ENCODE data around the gene PIGU. TPM values are rescaled to one million over a fixed set of nuclear protein-coding genes. Genes with fewer than 3 reads are reported as not detected.

The PIGU gene
- total and polyA plus RNA-seq, 2 of the 13 experiments (the other 11 are each of a cell fraction or from before 2014, with no cell fraction given), result 45.5 to 231 TPM

GRCh38 chr20:34647737-34648136, 29.2 kb downstream of the PIGU start:
- peak; percentile 60 for DNase-seq (ENCODE audit: low spot score)
- ChIA-PET CTCF (ENCODE audit: low intra/inter-chr PET ratio, low total read pairs) (no interaction called here), POLR2A (interaction anchor here (0.7 to 1.4 kb wide), 2 partner anchors 26 to 60 kb away, joined by 3 read pairs; no protein-coding TSS in a partner anchor)
- peak; percentile 97 for ATAC-seq
- Histone ChIP-seq H3K27ac (ENCODE audit: extremely low read length, insufficient read depth, low read length) (peak overlapping the region; percentile 25), H3K79me2 (ENCODE audit: insufficient read depth, low read length) (no peaks in the 10 kb centered on the region), H3K36me3 (replicated peaks in 1 of 2; ENCODE audit: control insufficient read depth in 1 of 2, insufficient read depth in 2 of 2, low read length in 2 of 2) (peaks cover 12 to 34% of the 10 kb centered on the region in 2 experiments), H3K4me3 (replicated peaks in 1 of 3; ENCODE audit: insufficient read depth in 1 of 3, low read depth in 2 of 3, low read length in 3 of 3) (no peak overlapping the region), H3K9ac (ENCODE audit: insufficient read depth, low read depth, low read length) (no peak overlapping the region), H3K4me2 (ENCODE audit: low read depth, low read length) (no peak overlapping the region), H3K4me1 (ENCODE audit: insufficient read depth, low read length) (peaks cover 12% of the 10 kb centered on the region), H2AFZ (ENCODE audit: low read length) (no peak overlapping the region), H3K9me3 (ENCODE audit: low read length) (no peaks in the 10 kb centered on the region), H4K20me1 (ENCODE audit: insufficient read depth, low read length) (no peaks in the 10 kb centered on the region), H3K27me3 (ENCODE audit: control insufficient read depth in 1 of 2, insufficient read depth in 2 of 2, low read length in 2 of 2) (no peaks in the 10 kb centered on the region)
- BruUV-seq (replicated peaks), result no TSS peak
- no peak for FAIRE-seq
- 85% methylated on average over 1 of the region's 1 CpG for WGBS (ENCODE audit: low lambda C conversion rate)
- intact Hi-C loops (cut with micrococcal nuclease; ENCODE audit: unreplicated experiment), result no loop called here
- in situ Hi-C loops (cut with HindIII; ENCODE audit: extremely low pct_ligation_motif_present, low pct_unique_long_range_greater_than_20kb), result no loop called here
- TF ChIP-seq ZNF878 (CRISPR knock-in tag; IDR thresholded peaks at IDR 0.05) (no peak), TCF7L2 (IDR thresholded peaks at IDR 0.05; ENCODE audit: low read depth, low read length) (no peak), KDM5B (CRISPR knock-in tag; IDR thresholded peaks at IDR 0.05; ENCODE audit: borderline replicate concordance) (no peak), SPEN (CRISPR knock-in tag; IDR thresholded peaks at IDR 0.05; ENCODE audit: low read depth) (no peak), ZKSCAN5 (CRISPR knock-in tag; IDR thresholded peaks at IDR 0.05) (no peak), MTA1 (CRISPR knock-in tag; IDR thresholded peaks at IDR 0.05; ENCODE audit: borderline replicate concordance) (no peak), HDAC2 (CRISPR knock-in tag; IDR thresholded peaks at IDR 0.05) (no peak; the same call in 1 of the 2 replicates), RELA (CRISPR knock-in tag; IDR thresholded peaks at IDR 0.05) (no peak), JUN (CRISPR knock-in tag; IDR thresholded peaks at IDR 0.05) (no peak), ZNF850 (CRISPR knock-in tag; conservative IDR thresholded peaks at IDR 0.05) (no peak), ZFP36L1 (CRISPR knock-in tag; IDR thresholded peaks at IDR 0.05) (no peak), KAT8 (CRISPR knock-in tag; IDR thresholded peaks at IDR 0.05) (peak; percentile 25; the same call in 1 of the 2 replicates), FUBP1 (CRISPR knock-in tag; IDR thresholded peaks at IDR 0.05; ENCODE audit: borderline replicate concordance) (no peak), CEBPG (CRISPR knock-in tag; IDR thresholded peaks at IDR 0.05) (peak; percentile 92), ZNF512 (CRISPR knock-in tag; IDR thresholded peaks at IDR 0.05) (no peak), SCMH1 (CRISPR knock-in tag; IDR thresholded peaks at IDR 0.05; ENCODE audit: borderline replicate concordance) (no peak), MTA3 (CRISPR knock-in tag; IDR thresholded peaks at IDR 0.05) (no peak), ZNF709 (CRISPR knock-in tag; IDR thresholded peaks at IDR 0.05) (no peak), ZGPAT (CRISPR knock-in tag; IDR thresholded peaks at IDR 0.05) (no peak), HES4 (CRISPR knock-in tag; IDR thresholded peaks at IDR 0.05; ENCODE audit: borderline replicate concordance) (no peak), TEF (CRISPR knock-in tag; IDR thresholded peaks at IDR 0.05) (no peak)
